Retinal pigment epithelial cell (primary cell): ENCODE data around the gene TBXAS1.

Experiments
- DNase-seq: peaks from one replicate; pipeline ENCODE4 v3.0.0-alpha.2; 2010; ENCODE audit warnings: low read depth
- H3K4me3 ChIP-seq: 2 replicates; pipeline ENCODE4 v1.5.1; 2011; ENCODE audit warnings: mild to moderate bottlenecking, low read length, control low read depth, moderate library complexity
- CTCF ChIP-seq: conservative IDR thresholded peaks from 2 replicates; pipeline ENCODE4 v1.5.1; 2011; ENCODE audit warnings: low read depth, low read length, control low read depth, inconsistent platforms

The TBXAS1 gene

GRCh38 chr7:139989366-139990141 lies 160.5 kb downstream of the TBXAS1 start:
- no peak for TF ChIP-seq CTCF
- DNase-seq, result no peak
- H3K4me3 ChIP-seq, result no peak overlapping the region

GRCh38 chr7:139990142-139990535 lies 161.1 kb downstream of the TBXAS1 start:
- no peak for DNase-seq
- no peak for TF ChIP-seq CTCF
- H3K4me3 ChIP-seq, result no peak overlapping the region

- no peak overlapping the region for H3K4me3 ChIP-seq
- no peak for TF ChIP-seq CTCF
- DNase-seq, result no peak
Measured at GRCh38 chr7:139990571-139991268, 161.7 kb downstream of the TBXAS1 start.

GRCh38 chr7:139991269-139991666 lies 162.2 kb downstream of the TBXAS1 start:
- TF ChIP-seq CTCF, result no peak
- no peak overlapping the region for H3K4me3 ChIP-seq
- no peak for DNase-seq

- no peak overlapping the region for H3K4me3 ChIP-seq
- no peak for DNase-seq
- TF ChIP-seq CTCF, result no peak
Measured at GRCh38 chr7:139991911-139992310, 162.8 kb downstream of the TBXAS1 start.

- DNase-seq, result no peak
- H3K4me3 ChIP-seq, result no peak overlapping the region
- TF ChIP-seq CTCF, result no peak
Measured at GRCh38 chr7:139992353-139993044, 163.4 kb downstream of the TBXAS1 start.

GRCh38 chr7:139993169-139993568 lies 164.1 kb downstream of the TBXAS1 start:
- no peak for DNase-seq
- no peak overlapping the region for H3K4me3 ChIP-seq
- no peak for TF ChIP-seq CTCF
